Nephron (organoid): ENCODE measurements around the gene TMEM151B.
A peak's percentile ranks its signal among the peaks of the same experiment; 100 is the strongest.

ENCODE experiments used
- H3K27ac Mint-ChIP-seq, 3 experiments: 2 replicates each; pipeline ENCODE4 v1.8.0; 2020; ENCODE audit warnings: mixed read lengths in 3 of 3, mild to moderate bottlenecking in 2 of 3, moderate library complexity in 1 of 3
- H3K27me3 Mint-ChIP-seq: 2 replicates; pipeline ENCODE4 v1.8.0; 2021; ENCODE audit warnings: low read depth, mild to moderate bottlenecking, moderate library complexity, mixed read lengths
- H3K36me3 Mint-ChIP-seq: 2 replicates; pipeline ENCODE4 v1.8.0; 2020; ENCODE audit warnings: low read depth, mixed read lengths
- H3K4me1 Mint-ChIP-seq: 2 replicates; pipeline ENCODE4 v1.8.0; 2020; ENCODE audit warnings: mixed read lengths
- H3K4me3 Mint-ChIP-seq, 3 experiments: 2 replicates each; pipeline ENCODE4 v1.8.0; 2020; ENCODE audit warnings: mild to moderate bottlenecking in 3 of 3, mixed read lengths in 3 of 3, moderate library complexity in 2 of 3
- H3K9me3 Mint-ChIP-seq: 2 replicates; pipeline ENCODE4 v1.8.0; 2020; ENCODE audit warnings: mixed read lengths
- CTCF ChIP-seq, 3 experiments: fragments of 200-600 bp; sonication (generic); IDR thresholded peaks; one replicate each; pipeline ENCODE4 v1.5.0; 2021; ENCODE audit warnings: antibody characterized with exemption in 3 of 3; ENCODE audit not compliant: unreplicated experiment in 3 of 3

The TMEM151B gene

DNA sequence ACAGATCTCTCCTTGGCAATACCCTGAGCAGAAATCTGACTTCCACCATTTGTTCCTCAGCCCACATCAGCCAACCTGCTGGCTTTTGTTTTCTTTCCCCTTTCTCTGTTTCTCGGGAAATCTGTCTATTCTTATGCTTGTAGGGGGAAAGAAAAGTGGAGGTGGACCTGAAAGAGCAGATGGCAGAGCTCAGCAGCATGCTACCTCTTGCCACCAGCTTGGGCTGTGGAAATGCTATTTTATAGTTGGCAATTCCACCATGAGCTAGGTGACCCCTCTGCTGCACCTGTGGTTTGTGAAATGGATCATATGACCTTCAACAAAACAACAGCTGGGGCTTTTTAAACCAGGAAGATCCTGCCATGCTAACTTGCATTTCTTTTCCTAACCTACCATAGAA, 65.4 kb downstream of the TMEM151B start:
- peaks cover 24% of the 10 kb centered on the region for H3K27me3 Mint-ChIP-seq
- no peak for TF ChIP-seq CTCF (IDR thresholded peaks at IDR 0.05; ENCODE audit: unreplicated experiment in 3 of 3)
- H3K36me3 Mint-ChIP-seq: no peaks in the 10 kb centered on the region
- H3K27ac Mint-ChIP-seq: no peak overlapping the region
- H3K4me3 Mint-ChIP-seq: no peak overlapping the region
- H3K4me1 Mint-ChIP-seq: peaks cover 6% of the 10 kb centered on the region
- no peaks in the 10 kb centered on the region for H3K9me3 Mint-ChIP-seq

GRCh38 chr6:44338228-44339122, 68.2 kb downstream of the TMEM151B start:
- H3K27me3 Mint-ChIP-seq: peaks cover 26% of the 10 kb centered on the region
- peak; percentile 64 to 74 (median 70) for TF ChIP-seq CTCF (IDR thresholded peaks at IDR 0.05; ENCODE audit: unreplicated experiment in 3 of 3)
- no peaks in the 10 kb centered on the region for H3K9me3 Mint-ChIP-seq
- H3K4me3 Mint-ChIP-seq: no peak overlapping the region
- peaks cover 6% of the 10 kb centered on the region for H3K4me1 Mint-ChIP-seq
- no peak overlapping the region for H3K27ac Mint-ChIP-seq
- H3K36me3 Mint-ChIP-seq: no peaks in the 10 kb centered on the region

DNA sequence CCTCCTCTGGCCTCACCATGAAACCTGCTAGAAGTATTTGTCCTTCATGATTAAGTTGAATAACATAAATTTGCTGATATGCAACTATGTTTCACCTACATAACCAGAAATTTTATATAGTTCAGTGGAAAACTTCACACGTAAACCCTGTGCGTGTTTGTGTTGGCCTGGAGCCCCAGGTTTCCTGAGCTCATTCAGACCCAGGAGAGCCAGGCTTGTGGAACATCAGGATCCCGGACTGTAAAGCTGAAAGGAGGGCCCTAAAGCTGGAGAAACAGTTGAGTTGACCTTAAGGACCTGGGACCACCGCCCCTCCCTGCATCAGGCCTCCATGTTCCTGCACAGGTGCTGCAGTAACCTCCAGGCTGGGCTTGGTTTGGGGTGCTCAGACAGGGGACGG, 69.1 kb downstream of the TMEM151B start:
- Mint-ChIP-seq H3K27ac (no peak overlapping the region), H3K4me3 (no peak overlapping the region), H3K9me3 (no peaks in the 10 kb centered on the region), H3K27me3 (peaks cover 28% of the 10 kb centered on the region), H3K4me1 (peaks cover 6% of the 10 kb centered on the region), H3K36me3 (no peaks in the 10 kb centered on the region)
- no peak for TF ChIP-seq CTCF (IDR thresholded peaks at IDR 0.05; ENCODE audit: unreplicated experiment in 3 of 3)

- no peak for TF ChIP-seq CTCF (IDR thresholded peaks at IDR 0.05; ENCODE audit: unreplicated experiment in 3 of 3)
- Mint-ChIP-seq H3K9me3 (no peaks in the 10 kb centered on the region), H3K27ac (no peak overlapping the region), H3K36me3 (no peaks in the 10 kb centered on the region), H3K27me3 (peaks cover 28% of the 10 kb centered on the region), H3K4me1 (peaks cover 6% of the 10 kb centered on the region), H3K4me3 (no peak overlapping the region)
Observed at GRCh38 chr6:44339763-44340625, 69.7 kb downstream of the TMEM151B start.

- Mint-ChIP-seq H3K27me3 (peaks cover 23% of the 10 kb centered on the region), H3K4me1 (peaks cover 6% of the 10 kb centered on the region), H3K9me3 (no peaks in the 10 kb centered on the region), H3K36me3 (no peaks in the 10 kb centered on the region), H3K4me3 (no peak overlapping the region), H3K27ac (no peak overlapping the region)
- TF ChIP-seq CTCF (IDR thresholded peaks at IDR 0.05; ENCODE audit: unreplicated experiment in 3 of 3): no peak
Observed at GRCh38 chr6:44341095-44341890, 71.0 kb downstream of the TMEM151B start.
